B cell (primary cell): ENCODE measurements around the gene RGL1. TPM values are rescaled to one million over a fixed set of nuclear protein-coding genes. Genes with fewer than 3 reads are reported as not detected.

Source experiments
- ATAC-seq: fragments of 200-7000 bp; cut with Tn5 transposase; one replicate; pipeline ENCODE4 v1.10.0; 2021; ENCODE audit warnings: low read depth, mild to moderate bottlenecking, moderate number of reproducible peaks, moderate library complexity
- CTCF ChIA-PET: fragments of 350-600 bp; sonication (Branson Sonifier 250); formaldehyde crosslinking; loops from one replicate; lab custom pipeline; 2021; ENCODE audit warnings: antibody characterized with exemption, inconsistent platforms; lab: Charles Lee
- POLR2A ChIA-PET: fragments of 350-600 bp; sonication (Branson Sonifier 250); formaldehyde crosslinking; loops from one replicate; lab custom pipeline; 2021; ENCODE audit warnings: antibody characterized with exemption; lab: Charles Lee
- DNase-seq: peaks from one replicate; pipeline ENCODE4 v3.0.0; 2013
- H2AFZ ChIP-seq: 2 replicates; pipeline ENCODE4 v1.6.1; 2012; ENCODE audit warnings: mild to moderate bottlenecking, low read depth, low read length; ENCODE audit not compliant: insufficient read depth, poor library complexity, severe bottlenecking
- H3K27ac ChIP-seq, 2 donors: 1 replicate in 1 of 2; 2 replicates in 1 of 2; pipeline ENCODE4 v1.5.1; 2012 to 2013; ENCODE audit warnings: low read length in 2 of 2, mild to moderate bottlenecking in 2 of 2, moderate library complexity in 1 of 2
- H3K27me3 ChIP-seq, 4 experiments: fragments of 200-600 bp in 1 of 4; sonication (generic) in 1 of 4; replicated peaks in 1 of 4; 1 replicate in 2 of 4; 2 replicates in 2 of 4; pipeline versions ENCODE4 v1.6.1 to v1.7.0; 2013 to 2016; ENCODE audit warnings: low read length in 3 of 4, mild to moderate bottlenecking in 2 of 4, mixed read lengths in 1 of 4, moderate library complexity in 1 of 4; ENCODE audit not compliant: insufficient read depth in 4 of 4, control insufficient read depth in 3 of 4; ENCODE audit errors: control extremely low read depth in 1 of 4
- H3K36me3 ChIP-seq, 2 experiments: replicated peaks in 1 of 2; 1 replicate in 1 of 2; 2 replicates in 1 of 2; pipeline versions ENCODE4 v1.6.1 to v1.7.1; 2013; ENCODE audit warnings: low read length in 1 of 2; ENCODE audit not compliant: insufficient read depth in 2 of 2, control insufficient read depth in 1 of 2; ENCODE audit errors: control extremely low read depth in 1 of 2, extremely low read depth in 1 of 2
- H3K4me1 ChIP-seq, 2 donors: fragments of 200-600 bp in 1 of 2; sonication (generic) in 1 of 2; 1 replicate in 1 of 2; 2 replicates in 1 of 2; pipeline versions ENCODE4 v1.5.1 to v1.6.1; 2013 to 2017; ENCODE audit warnings: low read length in 2 of 2; ENCODE audit not compliant: control insufficient read depth in 2 of 2, insufficient read depth in 2 of 2
- H3K4me2 ChIP-seq: replicated peaks from 2 replicates; pipeline ENCODE3; 2012; ENCODE audit warnings: mild to moderate bottlenecking, low read depth, low read length; ENCODE audit not compliant: poor library complexity, severe bottlenecking
- H3K4me3 ChIP-seq, 5 experiments: fragments of 200-600 bp in 1 of 5; sonication (generic) in 1 of 5; 1 replicate in 3 of 5; 2 replicates in 2 of 5; pipeline versions ENCODE4 v1.5.1 to v1.7.0; 2011 to 2016; ENCODE audit warnings: low read length in 4 of 5, mild to moderate bottlenecking in 4 of 5, low read depth in 2 of 5, control low read depth in 1 of 5, moderate library complexity in 1 of 5; ENCODE audit not compliant: insufficient read depth in 1 of 5; ENCODE audit errors: control extremely low read depth in 1 of 5, extremely low read depth in 1 of 5
- H3K79me2 ChIP-seq: fragments of 200-600 bp; sonication (generic); one replicate; pipeline ENCODE4 v1.6.0; 2016; ENCODE audit warnings: low read length; ENCODE audit not compliant: control insufficient read depth, insufficient read depth
- H3K9ac ChIP-seq: fragments of 200-600 bp; sonication (generic); 2 replicates; pipeline ENCODE4 v1.6.1; 2017; ENCODE audit warnings: mild to moderate bottlenecking, low read length, moderate library complexity
- H3K9me3 ChIP-seq, 3 donors: one replicate each; pipeline versions ENCODE4 v1.6.1 to v1.7.1; 2013; ENCODE audit warnings: low read length in 2 of 3; ENCODE audit not compliant: control insufficient read depth in 2 of 3, insufficient read depth in 1 of 3; ENCODE audit errors: control extremely low read depth in 1 of 3
- H4K20me1 ChIP-seq: 2 replicates; pipeline ENCODE4 v1.6.0; 2012; ENCODE audit warnings: mild to moderate bottlenecking, low read length; ENCODE audit not compliant: insufficient read depth, control insufficient read depth, poor library complexity, severe bottlenecking
- H3K27ac Mint-ChIP-seq: one replicate; pipeline ENCODE4 v1.8.0; 2021; ENCODE audit warnings: mixed read lengths
- H3K27me3 Mint-ChIP-seq: one replicate; pipeline ENCODE4 v1.8.0; 2021; ENCODE audit warnings: mixed read lengths
- H3K4me1 Mint-ChIP-seq: one replicate; pipeline ENCODE4 v1.8.0; 2021; ENCODE audit warnings: mixed read lengths
- H3K4me3 Mint-ChIP-seq: one replicate; pipeline ENCODE4 v1.8.0; 2021; ENCODE audit warnings: mixed read lengths
- H3K9me3 Mint-ChIP-seq: one replicate; pipeline ENCODE4 v1.8.0; 2022; ENCODE audit warnings: mixed read lengths; ENCODE audit not compliant: insufficient read depth
- EZH2 ChIP-seq: IDR thresholded peaks from 2 replicates; pipeline ENCODE4 v1.6.1; 2012; ENCODE audit warnings: borderline replicate concordance, low read depth, mild to moderate bottlenecking, moderate library complexity, low read length; ENCODE audit not compliant: insufficient read depth, poor library complexity, severe bottlenecking
- WGBS: methylation state at CpG from one replicate; pipeline ENCODE4 v1.1.5; 2013; ENCODE audit warnings: missing lambda C conversion rate; ENCODE audit not compliant: insufficient coverage; 5-methylcytosine and 5-hydroxymethylcytosine counted together
- intact Hi-C: fragments of 100-400 bp; cut with micrococcal nuclease; formaldehyde crosslinking; loops from one replicate; pipeline ENCODE4 v1.10.0; 2022
- polyA plus RNA-seq: library from polyadenylated mRNA; depleted of rRNA; stranded (reverse); fragments of >200 nt; gene quantifications from 2 replicates; pipeline ENCODE4 v1.2.3, GENCODE V29; 2012
- total RNA-seq, 2 donors: library from RNA; stranded (reverse); fragments of 120-200 nt in 1 of 2; gene quantifications; 1 replicate in 1 of 2; 2 replicates in 1 of 2; pipeline versions ENCODE4 v1.2.3 to v1.2.4, GENCODE V29; 2013 to 2022
- TF ChIP-seq, protein P1 (sequence below): fragments of 200-600 bp; IDR thresholded peaks from one replicate; pipeline ENCODE4 v1.8.0; 2022; ENCODE audit warnings: antibody characterized with exemption, mild to moderate bottlenecking

The RGL1 gene
- total and polyA plus RNA-seq, 2 donors (not counting 1 experiment from before 2014, with no cell fraction given): 0.09 to 1.1 TPM

DNA sequence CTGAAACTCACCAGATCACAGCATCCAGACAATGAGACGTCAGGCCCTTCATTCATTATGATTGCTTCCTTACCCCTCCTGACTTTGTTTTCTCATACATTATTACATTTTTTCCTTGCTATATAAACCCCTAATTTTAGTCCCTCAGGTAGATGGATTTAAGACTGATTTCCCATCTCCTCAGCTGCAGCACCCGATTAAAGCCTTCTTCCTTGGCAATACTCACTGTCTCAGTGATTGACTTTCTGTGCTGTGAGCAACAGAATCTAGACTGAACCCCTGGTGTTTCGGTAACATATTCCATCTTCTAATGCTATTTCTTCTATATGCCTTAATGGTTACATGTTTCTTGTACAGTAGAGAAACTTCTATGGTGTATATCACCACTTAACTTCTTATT lies 30.0 kb upstream of the RGL1 start:
- Histone ChIP-seq H4K20me1 (no peaks in the 10 kb centered on the region), H3K36me3 (no peaks in the 10 kb centered on the region), H3K4me2 (no peak overlapping the region), H3K4me3 (no peak overlapping the region), H3K9me3 (peaks cover 0 to 21% (median 11%) of the 10 kb centered on the region in 3 donors), H3K27me3 (no peaks in the 10 kb centered on the region), H3K9ac (no peak overlapping the region), H3K27ac (no peak overlapping the region), H3K4me1 (peaks cover 4 to 7% of the 10 kb centered on the region in 2 donors), H2AFZ (no peak overlapping the region), H3K79me2 (no peaks in the 10 kb centered on the region)
- H3K9me3 Mint-ChIP-seq: peaks cover 5% of the 10 kb centered on the region
- DNase-seq: no peak
- intact Hi-C loops: no loop called here
- CTCF ChIA-PET: no interaction called here
- POLR2A ChIA-PET: no interaction called here
- no peak overlapping the region for H3K4me3 Mint-ChIP-seq
- 100% methylated on average over 2 of the region's 3 CpGs for WGBS
- no peak overlapping the region for H3K27ac Mint-ChIP-seq
- peaks cover 8% of the 10 kb centered on the region for H3K4me1 Mint-ChIP-seq
- TF ChIP-seq, protein P1, sequence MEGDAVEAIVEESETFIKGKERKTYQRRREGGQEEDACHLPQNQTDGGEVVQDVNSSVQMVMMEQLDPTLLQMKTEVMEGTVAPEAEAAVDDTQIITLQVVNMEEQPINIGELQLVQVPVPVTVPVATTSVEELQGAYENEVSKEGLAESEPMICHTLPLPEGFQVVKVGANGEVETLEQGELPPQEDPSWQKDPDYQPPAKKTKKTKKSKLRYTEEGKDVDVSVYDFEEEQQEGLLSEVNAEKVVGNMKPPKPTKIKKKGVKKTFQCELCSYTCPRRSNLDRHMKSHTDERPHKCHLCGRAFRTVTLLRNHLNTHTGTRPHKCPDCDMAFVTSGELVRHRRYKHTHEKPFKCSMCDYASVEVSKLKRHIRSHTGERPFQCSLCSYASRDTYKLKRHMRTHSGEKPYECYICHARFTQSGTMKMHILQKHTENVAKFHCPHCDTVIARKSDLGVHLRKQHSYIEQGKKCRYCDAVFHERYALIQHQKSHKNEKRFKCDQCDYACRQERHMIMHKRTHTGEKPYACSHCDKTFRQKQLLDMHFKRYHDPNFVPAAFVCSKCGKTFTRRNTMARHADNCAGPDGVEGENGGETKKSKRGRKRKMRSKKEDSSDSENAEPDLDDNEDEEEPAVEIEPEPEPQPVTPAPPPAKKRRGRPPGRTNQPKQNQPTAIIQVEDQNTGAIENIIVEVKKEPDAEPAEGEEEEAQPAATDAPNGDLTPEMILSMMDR: no peak
- no peak for TF ChIP-seq EZH2
- ATAC-seq: no peak
- no peaks in the 10 kb centered on the region for H3K27me3 Mint-ChIP-seq

DNA sequence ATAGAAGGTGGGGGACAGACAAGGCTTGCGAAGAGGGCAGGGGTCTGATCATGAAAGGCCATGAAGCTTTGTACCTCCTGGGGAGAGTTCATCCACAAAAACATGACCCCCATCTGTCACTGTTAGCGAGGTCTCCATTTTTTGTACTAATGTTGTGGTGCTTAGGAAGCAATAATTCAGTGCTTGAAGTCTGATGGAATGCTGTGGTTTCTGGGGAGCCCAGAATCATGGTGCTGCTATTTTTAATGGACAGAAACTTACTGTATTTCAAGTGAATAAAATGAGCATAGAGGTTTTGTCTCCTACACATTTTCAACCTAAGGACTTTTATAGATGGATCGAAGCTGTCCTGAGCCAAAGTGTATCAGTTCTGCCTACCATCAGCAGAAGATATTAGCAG lies 28.2 kb upstream of the RGL1 start:
- no peaks in the 10 kb centered on the region for H3K36me3 ChIP-seq
- no peak overlapping the region for H3K4me2 ChIP-seq
- Mint-ChIP-seq H3K4me3 (no peak overlapping the region), H3K27me3 (no peaks in the 10 kb centered on the region), H3K9me3 (peaks cover 2% of the 10 kb centered on the region), H3K4me1 (no peaks in the 10 kb centered on the region), H3K27ac (no peak overlapping the region)
- no peak overlapping the region for H3K4me3 ChIP-seq
- no peaks in the 10 kb centered on the region for H3K27me3 ChIP-seq
- H3K27ac ChIP-seq: no peak overlapping the region
- no CpG with 5 or more reads among the region's 3 CpGs for WGBS
- no peak for DNase-seq
- ATAC-seq: no peak
- H3K4me1 ChIP-seq: no peaks in the 10 kb centered on the region
- ChIA-PET POLR2A (no interaction called here), CTCF (interaction anchor here (0.6 kb wide), 1 partner anchor 92 kb away, joined by 3 read pairs; no protein-coding TSS in a partner anchor)
- intact Hi-C loops: no loop called here
- H3K79me2 ChIP-seq: no peaks in the 10 kb centered on the region
- no peak overlapping the region for H2AFZ ChIP-seq
- H3K9me3 ChIP-seq: peaks cover 0 to 12% (median 0%) of the 10 kb centered on the region in 3 donors
- no peak for TF ChIP-seq EZH2
- TF ChIP-seq, protein P1: no peak
- H3K9ac ChIP-seq: no peak overlapping the region
- no peaks in the 10 kb centered on the region for H4K20me1 ChIP-seq
